ENCODE data around the gene PLEKHD1.

Gene PLEKHD1

GRCh38 chr14:69554500-69554899, 70.0 kb downstream of the PLEKHD1 start:
- TF ChIP-seq SNAI2 (CRISPR knock-in tag; IDR thresholded peaks at IDR 0.05) (no peak), ZNF565 (CRISPR knock-in tag; conservative IDR thresholded peaks at IDR 0.05; ENCODE audit: low read depth) (no peak), ZFP30 (CRISPR knock-in tag; IDR thresholded peaks at IDR 0.05) (no peak), PATZ1 (CRISPR knock-in tag; IDR thresholded peaks at IDR 0.05; ENCODE audit: borderline replicate concordance) (no peak), ZNF70 (CRISPR knock-in tag; IDR thresholded peaks at IDR 0.05) (no peak), ESRRG (CRISPR knock-in tag; IDR thresholded peaks at IDR 0.05) (no peak), ARNTL (CRISPR knock-in tag; IDR thresholded peaks at IDR 0.05; ENCODE audit: borderline replicate concordance, low read depth) (no peak), CSDC2 (CRISPR knock-in tag; IDR thresholded peaks at IDR 0.05) (no peak), PPARA (CRISPR knock-in tag; IDR thresholded peaks at IDR 0.05; ENCODE audit: borderline replicate concordance) (no peak), POU6F1 (CRISPR knock-in tag; IDR thresholded peaks at IDR 0.05; ENCODE audit: borderline replicate concordance, low read depth) (no peak), TOX (CRISPR knock-in tag; IDR thresholded peaks at IDR 0.05; ENCODE audit: borderline replicate concordance) (no peak), TCF4 (CRISPR knock-in tag; IDR thresholded peaks at IDR 0.05; ENCODE audit: borderline replicate concordance) (no peak), BACH2 (CRISPR knock-in tag; IDR thresholded peaks at IDR 0.05; ENCODE audit: borderline replicate concordance) (no peak), CREB5 (CRISPR knock-in tag; IDR thresholded peaks at IDR 0.05; ENCODE audit: low read depth) (no peak), ZNF8 (CRISPR knock-in tag; IDR thresholded peaks at IDR 0.05) (no peak), RARB (CRISPR knock-in tag; IDR thresholded peaks at IDR 0.05) (no peak)
- ATAC-seq: peak; percentile 41; the same call in 1 of the 3 replicates

GRCh38 chr14:69558774-69559173, 74.2 kb downstream of the PLEKHD1 start:
- TF ChIP-seq RARB (CRISPR knock-in tag; IDR thresholded peaks at IDR 0.05): no peak
- TF ChIP-seq ZFP3 (CRISPR knock-in tag; IDR thresholded peaks at IDR 0.05): no peak
- TF ChIP-seq ZFP30 (CRISPR knock-in tag; IDR thresholded peaks at IDR 0.05): no peak
- TF ChIP-seq TCF4 (CRISPR knock-in tag; IDR thresholded peaks at IDR 0.05; ENCODE audit: borderline replicate concordance): no peak
- no peak for TF ChIP-seq ZC3H10 (CRISPR knock-in tag; IDR thresholded peaks at IDR 0.05)
- TF ChIP-seq OSR1 (CRISPR knock-in tag; IDR thresholded peaks at IDR 0.05): no peak
- TF ChIP-seq PPARA (CRISPR knock-in tag; IDR thresholded peaks at IDR 0.05; ENCODE audit: borderline replicate concordance): no peak
- no peak for TF ChIP-seq SNAI2 (CRISPR knock-in tag; IDR thresholded peaks at IDR 0.05)
- no peak for TF ChIP-seq TOX (CRISPR knock-in tag; IDR thresholded peaks at IDR 0.05; ENCODE audit: borderline replicate concordance)
- TF ChIP-seq BACH2 (CRISPR knock-in tag; IDR thresholded peaks at IDR 0.05; ENCODE audit: borderline replicate concordance): no peak
- no peak for TF ChIP-seq ISL1 (CRISPR knock-in tag; IDR thresholded peaks at IDR 0.05)
- no peak for TF ChIP-seq ZNF8 (CRISPR knock-in tag; IDR thresholded peaks at IDR 0.05)
- no peak for TF ChIP-seq PATZ1 (CRISPR knock-in tag; IDR thresholded peaks at IDR 0.05; ENCODE audit: borderline replicate concordance)
- no peak for TF ChIP-seq ESRRG (CRISPR knock-in tag; IDR thresholded peaks at IDR 0.05)

GRCh38 chr14:69559581-69560011, 75.1 kb downstream of the PLEKHD1 start:
- no peak for TF ChIP-seq POU6F1 (CRISPR knock-in tag; IDR thresholded peaks at IDR 0.05; ENCODE audit: borderline replicate concordance, low read depth)
- no peak for TF ChIP-seq TSHZ2 (CRISPR knock-in tag; IDR thresholded peaks at IDR 0.05)
- no peak for TF ChIP-seq TCF4 (CRISPR knock-in tag; IDR thresholded peaks at IDR 0.05; ENCODE audit: borderline replicate concordance)
- TF ChIP-seq PPARA (CRISPR knock-in tag; IDR thresholded peaks at IDR 0.05; ENCODE audit: borderline replicate concordance): no peak
- ATAC-seq: peak; percentile 63

More at GRCh38 chr14:69558774-69559173, 74.2 kb downstream of the PLEKHD1 start:
- ATAC-seq: no peak
